ENCODE results near the gene CD6.

DNA sequence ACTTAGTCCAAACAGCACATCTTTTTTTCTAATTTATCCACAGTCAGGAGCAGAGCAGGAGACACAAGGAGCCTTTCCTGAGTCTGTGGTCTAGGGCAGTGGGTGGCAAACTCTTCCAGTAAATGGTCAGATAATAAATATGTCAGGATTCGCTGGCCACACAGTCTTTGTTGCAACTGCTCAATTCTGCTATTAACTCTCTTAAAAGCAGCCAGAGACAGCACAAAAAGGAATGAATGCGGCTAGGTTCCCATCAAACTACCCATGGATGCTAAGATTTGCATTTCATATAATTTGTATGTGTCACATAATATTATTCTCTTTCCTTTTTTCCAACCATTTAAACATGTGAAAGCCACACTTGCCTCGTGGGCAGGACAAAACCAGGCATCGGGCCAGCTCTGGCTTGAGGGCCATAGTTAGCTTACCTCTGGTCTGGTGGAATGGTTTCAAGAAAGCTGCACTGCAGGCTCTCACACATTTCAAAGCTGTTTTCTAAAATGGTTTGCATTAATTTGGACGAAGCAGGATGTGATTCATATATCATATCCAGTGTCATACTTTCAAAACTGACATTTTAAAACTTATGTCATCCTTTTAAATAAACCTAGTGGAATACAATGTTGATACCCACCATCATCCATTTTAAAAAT, 66.1 kb downstream of the CD6 start:
- TF ChIP-seq GATA2 (IDR thresholded peaks at IDR 0.05; ENCODE audit: low read depth, low read length) (no peak), GATA3 (IDR thresholded peaks at IDR 0.05; ENCODE audit: low read depth, low read length) (no peak)
